Cardiac fibroblast (primary cell): ENCODE measurements around the gene ANKRD30A.
"Not testable (repeated sequence)": the region's sequence is repeated elsewhere in the genome, so short reads cannot be mapped to it uniquely, and the experiment has no call there.

Experiments
- DNase-seq, 2 donors: peaks; one replicate each; pipeline versions ENCODE4 v3.0.0 to v3.0.0-alpha.2; 2010; ENCODE audit warnings: low read depth in 2 of 2
- H3K4me3 ChIP-seq, 2 donors: replicated peaks in 1 of 2; 1 replicate in 1 of 2; 2 replicates in 1 of 2; pipeline ENCODE4 v1.5.1; 2011; ENCODE audit warnings: low read depth in 2 of 2, low read length in 2 of 2, mild to moderate bottlenecking in 2 of 2, moderate library complexity in 1 of 2
- TF ChIP-seq, protein P1 (sequence below): IDR thresholded peaks from one replicate; pipeline ENCODE4 v1.5.1; 2011; ENCODE audit warnings: low read depth, mild to moderate bottlenecking, low read length, inconsistent platforms

ANKRD30A gene

DNA sequence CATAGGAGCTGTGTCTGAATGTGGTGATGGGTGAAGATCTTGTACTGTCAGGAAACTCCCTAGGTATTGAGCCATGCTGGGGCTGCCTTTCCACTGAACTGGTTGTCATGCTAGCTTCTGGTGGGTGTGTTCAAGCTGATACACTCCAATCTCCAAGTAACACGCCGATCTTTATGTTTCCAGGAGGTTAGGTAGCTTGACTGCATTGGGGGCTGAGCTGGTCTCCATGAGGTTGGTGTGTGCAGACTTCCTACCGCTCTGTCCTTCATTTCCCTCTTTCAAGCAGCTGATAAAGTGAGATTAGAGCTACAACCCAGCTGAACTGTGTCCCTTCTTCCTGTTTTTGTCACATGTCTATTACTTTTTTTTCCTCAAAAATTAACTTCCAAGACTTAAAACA is 265.5 kb downstream of the ANKRD30A start:
- DNase-seq: no peak
- H3K4me3 ChIP-seq: no peak overlapping the region
- TF ChIP-seq, protein P1, sequence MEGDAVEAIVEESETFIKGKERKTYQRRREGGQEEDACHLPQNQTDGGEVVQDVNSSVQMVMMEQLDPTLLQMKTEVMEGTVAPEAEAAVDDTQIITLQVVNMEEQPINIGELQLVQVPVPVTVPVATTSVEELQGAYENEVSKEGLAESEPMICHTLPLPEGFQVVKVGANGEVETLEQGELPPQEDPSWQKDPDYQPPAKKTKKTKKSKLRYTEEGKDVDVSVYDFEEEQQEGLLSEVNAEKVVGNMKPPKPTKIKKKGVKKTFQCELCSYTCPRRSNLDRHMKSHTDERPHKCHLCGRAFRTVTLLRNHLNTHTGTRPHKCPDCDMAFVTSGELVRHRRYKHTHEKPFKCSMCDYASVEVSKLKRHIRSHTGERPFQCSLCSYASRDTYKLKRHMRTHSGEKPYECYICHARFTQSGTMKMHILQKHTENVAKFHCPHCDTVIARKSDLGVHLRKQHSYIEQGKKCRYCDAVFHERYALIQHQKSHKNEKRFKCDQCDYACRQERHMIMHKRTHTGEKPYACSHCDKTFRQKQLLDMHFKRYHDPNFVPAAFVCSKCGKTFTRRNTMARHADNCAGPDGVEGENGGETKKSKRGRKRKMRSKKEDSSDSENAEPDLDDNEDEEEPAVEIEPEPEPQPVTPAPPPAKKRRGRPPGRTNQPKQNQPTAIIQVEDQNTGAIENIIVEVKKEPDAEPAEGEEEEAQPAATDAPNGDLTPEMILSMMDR: no peak

DNA sequence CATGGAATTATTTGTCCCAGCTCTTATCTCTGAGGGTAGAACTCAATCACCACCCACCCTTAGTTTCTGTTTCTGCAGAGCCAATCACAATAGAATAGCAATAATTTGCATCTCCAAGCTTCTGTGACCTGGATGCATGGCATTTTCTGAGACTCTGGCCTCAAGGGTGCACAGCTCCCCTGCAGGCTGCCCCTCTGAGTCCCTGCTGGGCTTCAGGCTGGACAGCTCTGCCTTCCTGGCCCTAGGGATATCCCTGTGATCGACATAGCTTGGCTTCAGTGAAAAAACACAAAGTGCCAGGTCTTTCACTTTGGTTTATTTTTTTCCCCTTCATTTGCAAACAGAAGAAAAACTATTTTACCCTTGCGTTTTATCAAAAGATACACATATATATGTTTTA is 275.4 kb downstream of the ANKRD30A start:
- DNase-seq, H3K4me3 ChIP-seq: not testable (repeated sequence)

DNA sequence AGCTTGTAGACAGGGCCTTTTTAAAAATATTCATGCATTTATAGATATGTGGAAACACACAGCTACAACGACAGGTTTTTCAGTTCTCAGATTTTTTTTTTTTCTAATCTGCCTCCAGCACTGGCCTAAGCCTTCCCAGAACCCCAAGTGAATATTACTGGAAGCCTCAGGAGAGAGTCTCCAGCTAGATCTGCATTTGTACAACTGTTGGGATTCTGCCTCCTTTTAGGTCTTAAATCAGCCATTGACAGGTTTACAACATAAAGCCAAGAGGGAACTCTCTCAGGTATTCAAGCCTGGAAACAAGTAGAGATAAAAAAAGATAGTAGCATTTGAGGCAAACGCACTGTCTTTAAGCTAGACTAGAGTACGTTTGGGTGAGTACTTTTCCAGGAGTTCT is 275.8 kb downstream of the ANKRD30A start:
- no peak overlapping the region for H3K4me3 ChIP-seq
- DNase-seq: no peak
- TF ChIP-seq, protein P1: no peak

DNA sequence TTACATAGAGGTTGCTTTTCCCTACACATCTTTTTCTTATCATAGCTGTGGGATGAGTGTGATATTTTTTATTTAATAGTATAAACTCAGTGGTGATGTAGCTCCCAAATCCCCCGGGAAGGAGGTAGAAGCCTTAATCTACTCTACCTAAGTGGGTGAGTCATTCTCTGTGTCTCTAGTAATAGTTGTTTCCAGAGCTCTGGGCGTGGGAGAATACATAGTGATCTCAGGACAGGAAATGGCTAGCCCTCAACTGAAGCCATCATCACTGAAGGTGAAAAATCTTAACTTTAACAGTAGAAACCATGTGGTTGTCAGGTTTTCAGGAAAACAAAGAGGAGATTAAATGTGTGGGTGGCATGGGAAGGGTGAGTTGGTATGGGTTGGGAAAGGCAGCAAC is 278.4 kb downstream of the ANKRD30A start:
- TF ChIP-seq, protein P1: no peak
- no peak overlapping the region for H3K4me3 ChIP-seq
- no peak for DNase-seq
